Thoracic aorta (tissue), 2 donors: ENCODE data around the gene IRF2BP2. TPM values are rescaled to one million over a fixed set of nuclear protein-coding genes. Genes with fewer than 3 reads are reported as not detected.
A peak's percentile ranks its signal among the peaks of the same experiment; 100 is the strongest.

ENCODE experiments used
- ATAC-seq: fragments of 150-250 bp; one replicate; pipeline ENCODE4 v1.8.0; 2017; ENCODE audit warnings: low read depth; ENCODE audit not compliant: insufficient number of reproducible peaks, low FRiP score
- DNase-seq: peaks from one replicate; pipeline ENCODE4 v3.0.0-alpha.2; 2020; ENCODE audit warnings: low spot score
- H3K27ac ChIP-seq, 2 donors: fragments of 200-600 bp; sonication (generic); 1 replicate in 1 of 2; 2 replicates in 1 of 2; pipeline ENCODE4 v1.5.1; 2016; ENCODE audit warnings: mild to moderate bottlenecking in 2 of 2, moderate library complexity in 2 of 2
- H3K27me3 ChIP-seq: fragments of 200-600 bp; sonication (generic); replicated peaks from 2 replicates; pipeline ENCODE4 v1.6.0; 2016; ENCODE audit warnings: mild to moderate bottlenecking; ENCODE audit not compliant: insufficient read depth
- H3K36me3 ChIP-seq: fragments of 200-600 bp; sonication (generic); one replicate; pipeline ENCODE4 v1.5.1; 2016
- H3K4me1 ChIP-seq, 2 donors: fragments of 200-600 bp; sonication (generic); 1 replicate in 1 of 2; 2 replicates in 1 of 2; pipeline versions ENCODE4 v1.5.1 to v1.6.0; 2016; ENCODE audit warnings: low read depth in 2 of 2, mild to moderate bottlenecking in 1 of 2; ENCODE audit not compliant: control insufficient read depth in 1 of 2
- H3K4me3 ChIP-seq: fragments of 200-600 bp; sonication (generic); 2 replicates; pipeline ENCODE4 v1.5.1; 2016; ENCODE audit warnings: mild to moderate bottlenecking
- H3K9me3 ChIP-seq: fragments of 200-600 bp; sonication (generic); 2 replicates; pipeline ENCODE4 v1.5.1; 2016
- CTCF ChIP-seq: fragments of 200-600 bp; sonication (generic); IDR thresholded peaks from one replicate; pipeline ENCODE4 v1.5.1; 2019; ENCODE audit warnings: antibody characterized with exemption
- total RNA-seq, 2 donors: library from RNA; depleted of rRNA; stranded (reverse); fragments of >200 nt; gene quantifications; one replicate each; pipeline versions ENCODE4 v1.1.0 to v1.2.3, GENCODE V29; 2016

The IRF2BP2 gene
- total RNA-seq, 2 donors from 2014 or later = 114 to 175 TPM

GRCh38 chr1:234584420-234584805 lies 25.6 kb downstream of the IRF2BP2 start:
- ATAC-seq = no peak
- peaks cover 46 to 70% of the 10 kb centered on the region in 2 donors for H3K4me1 ChIP-seq
- no peaks in the 10 kb centered on the region for H3K36me3 ChIP-seq
- no peaks in the 10 kb centered on the region for H3K9me3 ChIP-seq
- no peaks in the 10 kb centered on the region for H3K27me3 ChIP-seq
- no peak for DNase-seq
- H3K4me3 ChIP-seq = no peak overlapping the region
- no peak for TF ChIP-seq CTCF
- peak overlapping the region; percentile 80 to 85 for H3K27ac ChIP-seq

DNA sequence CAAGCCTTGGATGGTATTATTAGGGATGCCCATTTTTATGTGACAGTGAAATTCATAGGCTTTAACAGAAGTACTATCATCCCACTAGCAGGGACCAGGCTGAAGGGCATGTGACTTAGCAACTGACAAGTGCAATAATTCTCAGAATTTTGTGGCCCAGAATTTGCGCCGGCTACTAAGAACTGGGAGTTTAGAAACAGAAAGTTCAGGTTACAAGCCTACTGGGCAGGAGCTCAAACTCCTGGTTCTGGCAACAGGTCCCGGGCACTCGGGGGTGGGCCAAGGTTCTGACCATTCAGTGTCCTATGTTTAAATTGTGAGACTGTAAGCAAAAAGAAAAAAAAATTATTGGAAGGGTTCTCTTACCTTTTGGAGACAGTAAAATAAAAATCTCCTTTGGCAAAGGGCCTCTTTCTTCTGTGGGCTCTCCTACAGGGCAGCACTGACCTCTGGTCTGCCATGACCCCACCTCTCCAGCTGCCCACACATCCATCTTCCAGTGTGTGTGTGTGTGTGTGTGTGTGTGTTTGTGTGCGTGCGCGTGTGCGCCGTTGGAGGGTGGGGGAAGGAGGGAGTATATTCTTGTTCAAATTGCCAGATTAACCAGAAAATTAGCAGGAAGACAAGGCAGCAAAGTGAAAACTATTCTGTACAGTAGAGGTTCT lies 26.1 kb downstream of the IRF2BP2 start:
- ATAC-seq = no peak

GRCh38 chr1:234582681-234583301 lies 27.2 kb downstream of the IRF2BP2 start:
- DNase-seq (no peak), ATAC-seq (peak; percentile 50)
- TF ChIP-seq CTCF = no peak
- H3K9me3 ChIP-seq = no peaks in the 10 kb centered on the region
- peak overlapping the region; percentile 29 for H3K4me3 ChIP-seq
- H3K27ac ChIP-seq = peak overlapping the region; percentile 80 to 85
- H3K4me1 ChIP-seq = peaks cover 46 to 66% of the 10 kb centered on the region in 2 donors
- H3K27me3 ChIP-seq = no peaks in the 10 kb centered on the region
- H3K36me3 ChIP-seq = no peaks in the 10 kb centered on the region

More for the DNA sequence above, 26.1 kb downstream of the IRF2BP2 start:
- no peak for DNase-seq
- Histone ChIP-seq H3K27me3 (no peaks in the 10 kb centered on the region), H3K9me3 (no peaks in the 10 kb centered on the region), H3K4me3 (peak overlapping the region; percentile 18), H3K4me1 (peaks cover 46 to 69% of the 10 kb centered on the region in 2 donors), H3K27ac (peak overlapping the region; percentile 80 to 85), H3K36me3 (no peaks in the 10 kb centered on the region)
- TF ChIP-seq CTCF = no peak

DNA sequence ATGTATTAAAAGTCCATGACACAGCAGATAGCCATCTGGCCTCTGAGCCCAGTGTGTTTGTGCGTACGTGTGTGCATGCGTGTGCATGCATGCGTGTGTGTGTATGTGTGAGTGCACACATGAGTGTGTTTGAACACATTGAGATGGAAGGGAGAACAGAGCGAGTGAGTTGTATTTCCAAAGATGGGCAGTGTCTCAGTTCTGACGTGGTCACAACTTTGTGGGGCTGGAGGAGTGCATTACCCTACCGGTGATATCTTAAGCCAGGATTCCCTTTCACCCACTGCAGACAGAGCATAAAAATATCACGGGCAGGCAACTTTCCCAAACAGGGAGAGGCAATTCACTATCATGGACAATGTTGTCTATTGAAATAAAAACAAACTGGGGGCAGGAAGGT lies 27.8 kb downstream of the IRF2BP2 start:
- peaks cover 45 to 60% of the 10 kb centered on the region in 2 donors for H3K4me1 ChIP-seq
- TF ChIP-seq CTCF = no peak

GRCh38 chr1:234581063-234581714 lies 28.8 kb downstream of the IRF2BP2 start:
- no peak for TF ChIP-seq CTCF
- no peaks in the 10 kb centered on the region for H3K27me3 ChIP-seq
- no peak overlapping the region for H3K4me3 ChIP-seq
- H3K9me3 ChIP-seq = no peaks in the 10 kb centered on the region
- H3K27ac ChIP-seq = peak overlapping the region; percentile 80 to 85
- DNase-seq = no peak
- ATAC-seq = no peak
- no peaks in the 10 kb centered on the region for H3K36me3 ChIP-seq
- H3K4me1 ChIP-seq = peaks cover 35 to 50% of the 10 kb centered on the region in 2 donors

More for the DNA sequence above, 27.8 kb downstream of the IRF2BP2 start:
- ATAC-seq (no peak), DNase-seq (no peak)
- Histone ChIP-seq H3K4me3 (peak overlapping the region; percentile 29), H3K27ac (peak overlapping the region; percentile 80 to 85), H3K27me3 (no peaks in the 10 kb centered on the region), H3K9me3 (no peaks in the 10 kb centered on the region), H3K36me3 (no peaks in the 10 kb centered on the region)
